H1 (cell line): Measurements from ENCODE around the gene FBXO41. TPM values are rescaled to one million over a fixed set of nuclear protein-coding genes. Genes with fewer than 3 reads are reported as not detected.

Source experiments
- CHD1 ChIP-seq: IDR thresholded peaks from 2 replicates; pipeline ENCODE4 v1.6.1; 2012; ENCODE audit warnings: low read depth, low read length, improper control_type of control experiment
- NANOG ChIP-seq: IDR thresholded peaks from 2 replicates; pipeline ENCODE4 v1.6.1; 2011; ENCODE audit warnings: low read length, low read depth, mild to moderate bottlenecking, inconsistent platforms; ENCODE audit not compliant: insufficient read depth, poor library complexity, severe bottlenecking
- SIN3A ChIP-seq, 2 experiments: IDR thresholded peaks in 1 of 2; conservative IDR thresholded peaks in 1 of 2; 2 replicates each; pipeline ENCODE4 v1.6.1; 2011 to 2012; ENCODE audit warnings: low read length in 2 of 2, improper control_type of control experiment in 1 of 2, low read depth in 1 of 2, mild to moderate bottlenecking in 1 of 2
- TBP ChIP-seq: IDR thresholded peaks from 2 replicates; pipeline ENCODE4 v1.6.1; 2011; ENCODE audit warnings: low read depth, low read length, improper control_type of control experiment
- YY1 ChIP-seq: IDR thresholded peaks from 2 replicates; pipeline ENCODE4 v1.6.1; 2011; ENCODE audit warnings: low read depth, mild to moderate bottlenecking, low read length
- polyA plus RNA-seq, 7 experiments: library from polyadenylated mRNA; depleted of rRNA in 3 of 7; stranded (reverse) in 5 of 7; unstranded in 2 of 7; fragments of >200 nt in 5 of 7; fragments of 200-250 nt in 2 of 7; gene quantifications; 1 replicate in 5 of 7; 2 replicates in 1 of 7; 4 replicates in 1 of 7; pipeline versions ENCODE4 v1.2.1 to v1.2.3, GENCODE V29; 2011 to 2013; ENCODE audit warnings: missing spikeins in 2 of 7, mixed read lengths in 2 of 7
- total RNA-seq: library from RNA; stranded (reverse); fragmentation: NEBNext Ultra II Directional; extraction: Animal tissue kit (Norgen Biotek cat#: 25700); gene quantifications from 2 replicates; pipeline ENCODE4 v1.2.1, GENCODE V29; 2021
- TF ChIP-seq, protein P1 (sequence below): IDR thresholded peaks from 2 replicates; pipeline ENCODE4 v1.6.1; 2012; ENCODE audit warnings: low read length, inconsistent platforms

Gene FBXO41
- total and polyA plus RNA-seq, 2 of the 8 experiments (the other 6 are each of a cell fraction or from before 2014, with no cell fraction given), result 11.2 to 14.3 TPM

DNA sequence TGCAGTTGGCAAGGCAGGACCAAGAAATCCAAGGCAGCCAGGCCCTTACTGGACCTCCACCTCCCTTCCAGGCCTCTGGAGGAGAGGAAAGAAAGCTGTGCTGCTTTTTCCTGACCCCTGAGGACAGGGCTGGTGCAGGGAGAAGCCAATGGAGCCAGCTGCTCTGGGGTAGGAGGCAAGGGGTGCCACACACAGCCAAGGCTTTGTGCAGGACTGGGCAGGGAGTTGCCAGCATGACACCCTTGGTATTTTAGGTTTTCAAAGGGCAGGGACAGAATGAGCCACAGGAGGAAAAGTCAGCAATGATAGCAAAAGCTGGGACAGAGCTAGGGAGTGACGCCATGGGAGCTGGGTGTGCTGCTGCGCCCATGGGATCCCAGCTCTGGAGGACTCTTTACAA, 27.3 kb downstream of the FBXO41 start (continued):
- TF ChIP-seq, protein P1, sequence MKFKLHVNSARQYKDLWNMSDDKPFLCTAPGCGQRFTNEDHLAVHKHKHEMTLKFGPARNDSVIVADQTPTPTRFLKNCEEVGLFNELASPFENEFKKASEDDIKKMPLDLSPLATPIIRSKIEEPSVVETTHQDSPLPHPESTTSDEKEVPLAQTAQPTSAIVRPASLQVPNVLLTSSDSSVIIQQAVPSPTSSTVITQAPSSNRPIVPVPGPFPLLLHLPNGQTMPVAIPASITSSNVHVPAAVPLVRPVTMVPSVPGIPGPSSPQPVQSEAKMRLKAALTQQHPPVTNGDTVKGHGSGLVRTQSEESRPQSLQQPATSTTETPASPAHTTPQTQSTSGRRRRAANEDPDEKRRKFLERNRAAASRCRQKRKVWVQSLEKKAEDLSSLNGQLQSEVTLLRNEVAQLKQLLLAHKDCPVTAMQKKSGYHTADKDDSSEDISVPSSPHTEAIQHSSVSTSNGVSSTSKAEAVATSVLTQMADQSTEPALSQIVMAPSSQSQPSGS, result no peak
- no peak for TF ChIP-seq CHD1
- TF ChIP-seq NANOG, result no peak
- no peak for TF ChIP-seq YY1
- TF ChIP-seq SIN3A (conservative IDR thresholded peaks at IDR 0.05 in 1 of 2, IDR thresholded peaks at IDR 0.05 in 1 of 2; ENCODE audit: low read depth in 1 of 2, low read length in 2 of 2), result no peak
- no peak for TF ChIP-seq TBP
